Natural killer cell treated with Interleukin-12 subunit alpha and Interleukin-12 subunit beta and Interleukin-15 and Interleukin-18, amount 100 ng/mL, for 72 hours (primary cell): Measurements from ENCODE around the gene RPS27. TPM values are rescaled to one million over a fixed set of nuclear protein-coding genes. Genes with fewer than 3 reads are reported as not detected.

Source experiments
- ATAC-seq, 2 donors: fragments of 150-1000 bp; cut with Tn5 transposase in 1 of 2; sonication (Bioruptor Pico), chemical (Tn5 transposase) in 1 of 2; 2 replicates each; pipeline ENCODE4 v1.10.0; 2021
- DNase-seq: peaks from one replicate; pipeline ENCODE4 v3.0.0; 2022; ENCODE audit warnings: low spot score
- H3K27ac Mint-ChIP-seq, 2 donors: 1 replicate in 1 of 2; 2 replicates in 1 of 2; pipeline ENCODE4 v1.8.0; 2022; ENCODE audit warnings: mixed read lengths in 2 of 2, mild to moderate bottlenecking in 1 of 2, moderate library complexity in 1 of 2
- H3K27me3 Mint-ChIP-seq, 2 donors: 1 replicate in 1 of 2; 2 replicates in 1 of 2; pipeline ENCODE4 v1.8.0; 2022; ENCODE audit warnings: mixed read lengths in 2 of 2
- H3K36me3 Mint-ChIP-seq: one replicate; pipeline ENCODE4 v1.8.0; 2022; ENCODE audit warnings: mixed read lengths
- H3K4me1 Mint-ChIP-seq, 2 donors: 1 replicate in 1 of 2; 2 replicates in 1 of 2; pipeline ENCODE4 v1.8.0; 2022; ENCODE audit warnings: low read depth in 2 of 2, mixed read lengths in 2 of 2, mild to moderate bottlenecking in 1 of 2
- H3K4me3 Mint-ChIP-seq: one replicate; pipeline ENCODE4 v1.8.0; 2022; ENCODE audit warnings: mixed read lengths
- H3K9me3 Mint-ChIP-seq: 2 replicates; pipeline ENCODE4 v1.8.0; 2022; ENCODE audit warnings: mixed read lengths
- total RNA-seq, 2 donors: library from RNA; stranded (reverse); gene quantifications; one replicate each; pipeline ENCODE4 v1.2.3, GENCODE V29; 2022

The RPS27 gene
- total RNA-seq, 2 donors from 2014 or later = 370 to 905 TPM

- no peaks in the 10 kb centered on the region for H3K9me3 Mint-ChIP-seq
- H3K4me3 Mint-ChIP-seq = no peak overlapping the region
- no peak for ATAC-seq
- H3K36me3 Mint-ChIP-seq = peaks cover 26% of the 10 kb centered on the region
- H3K4me1 Mint-ChIP-seq = peaks cover 47 to 49% of the 10 kb centered on the region in 2 donors
- peak overlapping the region in 1 of 2 donors; percentile 33 for H3K27ac Mint-ChIP-seq
- no peak for DNase-seq
- no peaks in the 10 kb centered on the region for H3K27me3 Mint-ChIP-seq
Observed at GRCh38 chr1:153954826-153955225, 35.7 kb upstream of the RPS27 start.

- ATAC-seq = no peak
- Mint-ChIP-seq H3K27me3 (no peaks in the 10 kb centered on the region), H3K9me3 (no peaks in the 10 kb centered on the region), H3K27ac (peak overlapping the region; percentile 91 to 92), H3K4me1 (peaks cover 44 to 48% of the 10 kb centered on the region in 2 donors), H3K36me3 (peaks cover 14% of the 10 kb centered on the region), H3K4me3 (peak overlapping the region; percentile 100)
- DNase-seq = no peak
Observed at GRCh38 chr1:153956997-153957715, 33.4 kb upstream of the RPS27 start.

- Mint-ChIP-seq H3K4me1 (peaks cover 46 to 54% of the 10 kb centered on the region in 2 donors), H3K4me3 (peak overlapping the region; percentile 100), H3K27ac (peak overlapping the region; percentile 91 to 92), H3K9me3 (no peaks in the 10 kb centered on the region), H3K27me3 (no peaks in the 10 kb centered on the region), H3K36me3 (peaks cover 14% of the 10 kb centered on the region)
- DNase-seq = peak; percentile 83
- peak; percentile 34 to 41 for ATAC-seq
Observed at GRCh38 chr1:153957744-153958110, 32.8 kb upstream of the RPS27 start.

- peak; percentile 98 for DNase-seq
- peaks cover 14% of the 10 kb centered on the region for H3K36me3 Mint-ChIP-seq
- H3K4me3 Mint-ChIP-seq = peak within 1 kb of the TSS; percentile 100
- no peaks in the 10 kb centered on the region for H3K27me3 Mint-ChIP-seq
- peaks cover 47 to 58% of the 10 kb centered on the region in 2 donors for H3K4me1 Mint-ChIP-seq
- H3K9me3 Mint-ChIP-seq = no peaks in the 10 kb centered on the region
- H3K27ac Mint-ChIP-seq = peak within 1 kb of the TSS; percentile 91 to 92
- ATAC-seq = peak; percentile 95
Observed at GRCh38 chr1:153958111-153958960, 32.2 kb upstream of the RPS27 start, which contains the start of gene CRTC2. Gene CRTC2 (minus strand): TSS chr1:153958612. CDS start chr1:153958497, 115 bp downstream.

GRCh38 chr1:153958961-153959260, 31.7 kb upstream of the RPS27 start:
- H3K27me3 Mint-ChIP-seq = no peaks in the 10 kb centered on the region
- peak overlapping the region; percentile 100 for H3K4me3 Mint-ChIP-seq
- peaks cover 14% of the 10 kb centered on the region for H3K36me3 Mint-ChIP-seq
- peaks cover 51 to 63% of the 10 kb centered on the region in 2 donors for H3K4me1 Mint-ChIP-seq
- H3K9me3 Mint-ChIP-seq = no peaks in the 10 kb centered on the region
- no peak for ATAC-seq
- peak overlapping the region; percentile 91 to 92 for H3K27ac Mint-ChIP-seq
- no peak for DNase-seq

- ATAC-seq (no peak), DNase-seq (no peak)
- H3K9me3 Mint-ChIP-seq = no peaks in the 10 kb centered on the region
- peak overlapping the region; percentile 91 to 92 for H3K27ac Mint-ChIP-seq
- H3K36me3 Mint-ChIP-seq = peaks cover 8% of the 10 kb centered on the region
- peak overlapping the region; percentile 35 for H3K4me3 Mint-ChIP-seq
- no peaks in the 10 kb centered on the region for H3K27me3 Mint-ChIP-seq
- H3K4me1 Mint-ChIP-seq = peaks cover 48 to 63% of the 10 kb centered on the region in 2 donors
Observed at GRCh38 chr1:153959454-153959853, 31.1 kb upstream of the RPS27 start.

GRCh38 chr1:153960206-153960605, 30.4 kb upstream of the RPS27 start:
- Mint-ChIP-seq H3K9me3 (no peaks in the 10 kb centered on the region), H3K27ac (peak overlapping the region; percentile 91 to 92), H3K36me3 (peaks cover 8% of the 10 kb centered on the region), H3K27me3 (no peaks in the 10 kb centered on the region), H3K4me1 (peaks cover 47 to 62% of the 10 kb centered on the region in 2 donors), H3K4me3 (no peak overlapping the region)
- no peak for ATAC-seq
- no peak for DNase-seq

- H3K4me1 Mint-ChIP-seq = peaks cover 48 to 61% of the 10 kb centered on the region in 2 donors
- peak overlapping the region; percentile 87 for H3K4me3 Mint-ChIP-seq
- no peaks in the 10 kb centered on the region for H3K27me3 Mint-ChIP-seq
- H3K27ac Mint-ChIP-seq = peak overlapping the region; percentile 83 to 90
- no peaks in the 10 kb centered on the region for H3K9me3 Mint-ChIP-seq
- H3K36me3 Mint-ChIP-seq = peaks cover 8% of the 10 kb centered on the region
- no peak for DNase-seq
- no peak for ATAC-seq
Observed at GRCh38 chr1:153961421-153961820, 29.1 kb upstream of the RPS27 start.

GRCh38 chr1:153962088-153963029, 28.2 kb upstream of the RPS27 start:
- no peak for ATAC-seq
- H3K27ac Mint-ChIP-seq = peak overlapping the region; percentile 83 to 90
- no peaks in the 10 kb centered on the region for H3K27me3 Mint-ChIP-seq
- peaks cover 7% of the 10 kb centered on the region for H3K36me3 Mint-ChIP-seq
- DNase-seq = no peak
- peaks cover 46 to 58% of the 10 kb centered on the region in 2 donors for H3K4me1 Mint-ChIP-seq
- H3K9me3 Mint-ChIP-seq = no peaks in the 10 kb centered on the region
- peak overlapping the region; percentile 87 for H3K4me3 Mint-ChIP-seq

- H3K27me3 Mint-ChIP-seq = no peaks in the 10 kb centered on the region
- no peaks in the 10 kb centered on the region for H3K9me3 Mint-ChIP-seq
- no peaks in the 10 kb centered on the region for H3K36me3 Mint-ChIP-seq
- H3K4me3 Mint-ChIP-seq = peak within 1 kb of the TSS; percentile 87
- DNase-seq (peak; percentile 98), ATAC-seq (peak; percentile 78 to 84)
- H3K4me1 Mint-ChIP-seq = peaks cover 54 to 61% of the 10 kb centered on the region in 2 donors
- peak within 1 kb of the TSS; percentile 83 to 90 for H3K27ac Mint-ChIP-seq
Observed at GRCh38 chr1:153963030-153963849, 27.3 kb upstream of the RPS27 start, which contains the start of gene SLC39A1. Gene SLC39A1 (minus strand): TSS chr1:153963537. CDS start chr1:153962715, 822 bp downstream.

- ATAC-seq (no peak), DNase-seq (no peak)
- peak overlapping the region; percentile 83 to 90 for H3K27ac Mint-ChIP-seq
- peak overlapping the region; percentile 87 for H3K4me3 Mint-ChIP-seq
- H3K9me3 Mint-ChIP-seq = no peaks in the 10 kb centered on the region
- H3K27me3 Mint-ChIP-seq = no peaks in the 10 kb centered on the region
- H3K36me3 Mint-ChIP-seq = no peaks in the 10 kb centered on the region
- H3K4me1 Mint-ChIP-seq = peaks cover 54 to 62% of the 10 kb centered on the region in 2 donors
Observed at GRCh38 chr1:153963850-153964331, 26.7 kb upstream of the RPS27 start.
